ENCODE data around the gene STK39.

The STK39 gene

GRCh38 chr2:168114040-168114439 lies 133.4 kb downstream of the STK39 start:
- no peak for TF ChIP-seq ZFX (IDR thresholded peaks at IDR 0.05)
- TF ChIP-seq, protein P1, sequence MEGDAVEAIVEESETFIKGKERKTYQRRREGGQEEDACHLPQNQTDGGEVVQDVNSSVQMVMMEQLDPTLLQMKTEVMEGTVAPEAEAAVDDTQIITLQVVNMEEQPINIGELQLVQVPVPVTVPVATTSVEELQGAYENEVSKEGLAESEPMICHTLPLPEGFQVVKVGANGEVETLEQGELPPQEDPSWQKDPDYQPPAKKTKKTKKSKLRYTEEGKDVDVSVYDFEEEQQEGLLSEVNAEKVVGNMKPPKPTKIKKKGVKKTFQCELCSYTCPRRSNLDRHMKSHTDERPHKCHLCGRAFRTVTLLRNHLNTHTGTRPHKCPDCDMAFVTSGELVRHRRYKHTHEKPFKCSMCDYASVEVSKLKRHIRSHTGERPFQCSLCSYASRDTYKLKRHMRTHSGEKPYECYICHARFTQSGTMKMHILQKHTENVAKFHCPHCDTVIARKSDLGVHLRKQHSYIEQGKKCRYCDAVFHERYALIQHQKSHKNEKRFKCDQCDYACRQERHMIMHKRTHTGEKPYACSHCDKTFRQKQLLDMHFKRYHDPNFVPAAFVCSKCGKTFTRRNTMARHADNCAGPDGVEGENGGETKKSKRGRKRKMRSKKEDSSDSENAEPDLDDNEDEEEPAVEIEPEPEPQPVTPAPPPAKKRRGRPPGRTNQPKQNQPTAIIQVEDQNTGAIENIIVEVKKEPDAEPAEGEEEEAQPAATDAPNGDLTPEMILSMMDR (conservative IDR thresholded peaks at IDR 0.05), result no peak
- H3K27ac ChIP-seq, result no peak overlapping the region

- H3K27ac ChIP-seq, result no peak overlapping the region
- no peak for TF ChIP-seq ZFX (IDR thresholded peaks at IDR 0.05)
- TF ChIP-seq, protein P1 (conservative IDR thresholded peaks at IDR 0.05), result no peak
These were observed 140.1 kb downstream of the STK39 start for GRCh38 chr2:168107322-168107721.

GRCh38 chr2:168105127-168105683 lies 142.2 kb downstream of the STK39 start:
- TF ChIP-seq, protein P1 (conservative IDR thresholded peaks at IDR 0.05), result no peak
- no peak for TF ChIP-seq ZFX (IDR thresholded peaks at IDR 0.05)
- H3K27ac ChIP-seq, result no peak overlapping the region

- TF ChIP-seq, protein P1 (conservative IDR thresholded peaks at IDR 0.05), result no peak
- no peak for TF ChIP-seq ZFX (IDR thresholded peaks at IDR 0.05)
- no peak overlapping the region for H3K27ac ChIP-seq
These were observed 150.0 kb downstream of the STK39 start for GRCh38 chr2:168097431-168097830.

DNA sequence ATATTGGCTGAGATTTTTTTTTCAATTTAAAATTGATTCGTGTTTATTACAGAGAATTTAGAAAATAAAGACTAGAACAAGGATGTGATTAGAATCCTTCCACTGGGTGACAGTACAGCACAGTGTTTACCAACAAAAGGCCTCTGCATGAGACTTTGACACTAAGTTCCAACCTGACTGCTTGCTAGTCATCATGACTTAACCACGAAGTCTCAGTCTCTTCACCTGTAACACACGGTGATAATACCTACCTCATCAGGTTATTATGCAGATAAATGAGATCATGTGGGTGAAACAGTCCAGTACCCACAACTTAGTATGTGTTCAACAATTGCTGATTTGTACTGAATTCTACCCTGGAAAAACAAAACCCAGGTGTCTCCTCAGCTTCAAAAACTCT lies 151.2 kb downstream of the STK39 start:
- no peak for TF ChIP-seq ZFX (IDR thresholded peaks at IDR 0.05)
- TF ChIP-seq, protein P1 (conservative IDR thresholded peaks at IDR 0.05), result no peak
- no peak overlapping the region for H3K27ac ChIP-seq

GRCh38 chr2:168091986-168092385 lies 155.4 kb downstream of the STK39 start:
- H3K27ac ChIP-seq, result no peak overlapping the region
- TF ChIP-seq, protein P1 (conservative IDR thresholded peaks at IDR 0.05), result no peak

- TF ChIP-seq, protein P1 (conservative IDR thresholded peaks at IDR 0.05), result no peak
- no peak for TF ChIP-seq ZFX (IDR thresholded peaks at IDR 0.05)
- no peak overlapping the region for H3K27ac ChIP-seq
These were observed 156.8 kb downstream of the STK39 start for GRCh38 chr2:168090366-168091135.

All from C4-2B (cell line).